Renal cortical epithelial cell (primary cell): Measurements from ENCODE around the gene HNF1A. TPM values are rescaled to one million over a fixed set of nuclear protein-coding genes. Genes with fewer than 3 reads are reported as not detected.
"Not testable (repeated sequence)": the region's sequence is repeated elsewhere in the genome, so short reads cannot be mapped to it uniquely, and the experiment has no call there.

Source experiments
- DNase-seq: peaks from one replicate; pipeline ENCODE4 v3.0.0-alpha.2; 2011; ENCODE audit warnings: low read depth
- total RNA-seq: library from RNA; depleted of rRNA; stranded (reverse); fragments of >200 nt; gene quantifications from 2 replicates; pipeline ENCODE4 v1.2.3, GENCODE V29; 2014

The HNF1A gene, protein sequence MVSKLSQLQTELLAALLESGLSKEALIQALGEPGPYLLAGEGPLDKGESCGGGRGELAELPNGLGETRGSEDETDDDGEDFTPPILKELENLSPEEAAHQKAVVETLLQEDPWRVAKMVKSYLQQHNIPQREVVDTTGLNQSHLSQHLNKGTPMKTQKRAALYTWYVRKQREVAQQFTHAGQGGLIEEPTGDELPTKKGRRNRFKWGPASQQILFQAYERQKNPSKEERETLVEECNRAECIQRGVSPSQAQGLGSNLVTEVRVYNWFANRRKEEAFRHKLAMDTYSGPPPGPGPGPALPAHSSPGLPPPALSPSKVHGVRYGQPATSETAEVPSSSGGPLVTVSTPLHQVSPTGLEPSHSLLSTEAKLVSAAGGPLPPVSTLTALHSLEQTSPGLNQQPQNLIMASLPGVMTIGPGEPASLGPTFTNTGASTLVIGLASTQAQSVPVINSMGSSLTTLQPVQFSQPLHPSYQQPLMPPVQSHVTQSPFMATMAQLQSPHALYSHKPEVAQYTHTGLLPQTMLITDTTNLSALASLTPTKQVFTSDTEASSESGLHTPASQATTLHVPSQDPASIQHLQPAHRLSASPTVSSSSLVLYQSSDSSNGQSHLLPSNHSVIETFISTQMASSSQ
- 1.7 and 1.9 TPM in 2 replicates for total RNA-seq

DNA sequence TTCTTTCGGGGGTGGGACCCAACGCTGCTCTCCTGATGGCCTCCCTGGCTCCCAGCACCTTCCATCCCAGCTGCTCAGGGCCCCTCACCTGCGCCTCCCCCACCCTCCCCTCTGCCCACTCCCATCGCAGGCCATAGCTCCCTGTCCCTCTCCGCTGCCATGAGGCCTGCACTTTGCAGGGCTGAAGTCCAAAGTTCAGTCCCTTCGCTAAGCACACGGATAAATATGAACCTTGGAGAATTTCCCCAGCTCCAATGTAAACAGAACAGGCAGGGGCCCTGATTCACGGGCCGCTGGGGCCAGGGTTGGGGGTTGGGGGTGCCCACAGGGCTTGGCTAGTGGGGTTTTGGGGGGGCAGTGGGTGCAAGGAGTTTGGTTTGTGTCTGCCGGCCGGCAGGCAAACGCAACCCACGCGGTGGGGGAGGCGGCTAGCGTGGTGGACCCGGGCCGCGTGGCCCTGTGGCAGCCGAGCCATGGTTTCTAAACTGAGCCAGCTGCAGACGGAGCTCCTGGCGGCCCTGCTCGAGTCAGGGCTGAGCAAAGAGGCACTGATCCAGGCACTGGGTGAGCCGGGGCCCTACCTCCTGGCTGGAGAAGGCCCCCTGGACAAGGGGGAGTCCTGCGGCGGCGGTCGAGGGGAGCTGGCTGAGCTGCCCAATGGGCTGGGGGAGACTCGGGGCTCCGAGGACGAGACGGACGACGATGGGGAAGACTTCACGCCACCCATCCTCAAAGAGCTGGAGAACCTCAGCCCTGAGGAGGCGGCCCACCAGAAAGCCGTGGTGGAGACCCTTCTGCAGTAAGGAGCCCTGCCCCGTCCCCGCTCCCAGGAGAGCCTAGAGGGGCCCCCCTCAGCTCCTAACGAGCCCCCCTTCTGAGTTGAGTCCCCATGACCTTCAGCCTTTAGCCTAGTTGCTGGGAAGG lies at the start of gene HNF1A:
HNF1A (plus strand) TSS at position 248 of the 924 bp plus-strand sequence; CDS start at position 474, 226 bp downstream.
- peak; percentile 55 for DNase-seq

DNA sequence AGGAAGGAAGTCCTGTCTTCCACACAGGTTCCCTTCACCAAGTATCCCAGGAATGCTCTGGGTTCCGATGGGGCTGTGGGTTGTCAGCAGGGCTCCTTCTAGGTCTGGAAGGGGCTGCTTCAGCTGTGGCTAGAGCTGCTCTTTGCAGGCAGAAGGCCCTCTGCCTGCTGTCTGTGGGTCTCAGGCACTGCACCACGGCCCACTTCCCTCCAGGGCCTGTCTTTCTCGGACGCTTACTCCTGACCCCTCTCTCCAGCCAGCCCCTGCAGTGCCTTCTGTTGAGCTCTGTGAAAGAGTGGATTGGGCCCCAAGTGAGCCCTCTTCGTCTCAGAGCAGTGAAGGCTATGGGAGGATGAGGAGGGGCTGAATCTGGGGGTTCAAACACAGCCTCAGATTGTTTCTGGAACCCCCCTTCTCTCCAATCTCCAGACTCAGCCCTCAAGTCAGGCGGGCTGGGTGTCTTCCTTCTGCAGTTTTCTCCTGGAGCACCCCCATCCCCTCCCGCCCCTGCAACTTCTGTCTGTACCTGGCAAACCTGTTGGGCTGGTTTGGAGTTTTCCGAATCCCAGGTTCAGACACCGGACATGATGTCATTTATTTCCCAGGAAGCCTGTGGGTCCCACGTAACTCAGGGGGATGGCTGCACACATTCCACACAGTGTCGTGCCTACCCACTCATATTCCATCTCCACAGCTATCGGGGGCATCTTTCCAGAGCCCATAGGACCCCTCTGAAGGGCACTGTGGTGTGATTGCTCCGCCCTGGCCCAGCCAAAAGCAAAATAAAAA lies 49.3 kb upstream of the HNF1A start:
- no peak for DNase-seq

DNA sequence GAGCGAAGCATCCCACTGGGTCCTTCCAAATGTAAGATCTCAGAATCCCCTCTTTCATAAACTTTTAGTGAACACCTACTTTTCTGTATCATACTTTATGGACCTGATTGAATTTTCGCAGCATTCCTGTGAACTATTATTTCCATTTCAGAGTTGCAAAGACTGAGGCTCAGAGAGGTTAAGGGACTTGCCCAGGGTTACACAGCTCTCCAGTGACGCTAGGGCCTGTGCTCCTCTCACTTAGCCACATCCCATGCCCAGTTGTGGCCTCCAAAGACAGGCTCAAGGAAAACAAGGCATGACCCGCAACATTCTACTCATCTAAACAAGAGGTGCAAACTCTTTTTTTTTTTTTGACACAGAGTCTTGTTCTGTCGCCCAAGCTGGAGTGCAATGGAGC lies 48.3 kb upstream of the HNF1A start:
- no peak for DNase-seq

DNA sequence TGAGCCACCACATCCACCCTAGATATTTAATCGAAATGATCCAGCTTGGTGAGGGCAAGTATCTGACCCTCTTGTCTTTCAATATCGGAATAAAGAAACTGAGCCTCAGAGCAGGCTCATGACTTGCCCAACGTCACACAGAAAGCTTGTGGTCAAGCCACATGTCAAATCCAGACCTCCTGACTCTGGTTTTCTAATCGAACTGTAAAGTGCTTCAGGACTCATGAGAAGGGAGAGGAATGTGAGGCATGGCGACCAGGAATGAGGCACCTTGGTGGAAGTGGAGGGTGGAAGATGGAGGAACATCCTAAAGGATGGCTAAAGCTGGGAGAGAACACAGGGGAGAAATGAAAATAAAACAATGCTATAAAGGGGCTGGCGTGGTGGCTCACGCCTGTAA lies 46.3 kb upstream of the HNF1A start:
- no peak for DNase-seq

DNA sequence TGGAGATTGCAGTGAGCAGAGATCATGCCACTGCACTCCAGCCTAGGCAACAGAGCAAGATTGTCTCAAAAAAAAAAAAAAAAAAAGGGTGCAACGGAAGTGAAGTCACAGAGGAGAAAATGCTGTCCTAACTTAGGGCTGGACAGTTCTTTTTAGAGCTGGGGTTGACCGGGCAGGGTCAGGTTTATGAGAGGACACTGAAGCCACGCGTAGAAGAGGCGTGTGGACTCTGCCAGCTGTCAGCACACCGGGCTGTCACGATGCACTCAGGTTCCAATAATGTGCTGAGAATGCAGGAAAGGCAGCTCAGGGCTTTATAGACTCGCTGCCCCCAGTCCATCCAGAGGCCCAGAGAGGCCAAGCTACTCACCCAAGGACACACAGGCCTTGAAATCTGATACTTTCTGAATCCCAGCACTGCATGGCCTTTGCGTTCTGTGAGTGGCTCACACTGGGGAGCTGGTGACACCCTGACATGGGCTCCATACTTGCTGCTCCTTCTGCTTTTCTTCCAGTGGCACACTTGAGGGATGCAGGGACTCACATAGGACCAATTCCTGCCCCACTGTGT lies 45.3 kb upstream of the HNF1A start:
- DNase-seq, result no peak

DNA sequence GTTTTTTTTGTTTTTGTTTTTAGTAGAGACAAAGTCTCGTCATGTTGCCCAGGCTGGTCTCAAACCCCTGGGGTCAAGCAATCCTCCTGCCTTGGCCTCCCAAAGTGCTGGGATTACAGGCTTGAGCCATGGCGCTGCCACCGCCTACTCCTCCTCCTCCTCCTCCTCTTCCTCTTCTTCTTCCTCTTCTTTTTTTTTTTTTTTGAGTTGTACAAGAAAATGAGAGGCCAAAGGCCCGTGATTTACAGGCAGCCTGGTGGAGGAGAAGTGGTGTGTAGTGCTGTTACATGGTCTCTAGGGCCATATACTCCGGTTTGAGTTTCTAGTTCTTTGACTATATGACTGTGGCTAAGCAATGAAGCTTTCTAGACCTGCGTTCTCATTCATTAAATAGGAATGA lies 44.6 kb upstream of the HNF1A start:
- DNase-seq, result no peak

DNA sequence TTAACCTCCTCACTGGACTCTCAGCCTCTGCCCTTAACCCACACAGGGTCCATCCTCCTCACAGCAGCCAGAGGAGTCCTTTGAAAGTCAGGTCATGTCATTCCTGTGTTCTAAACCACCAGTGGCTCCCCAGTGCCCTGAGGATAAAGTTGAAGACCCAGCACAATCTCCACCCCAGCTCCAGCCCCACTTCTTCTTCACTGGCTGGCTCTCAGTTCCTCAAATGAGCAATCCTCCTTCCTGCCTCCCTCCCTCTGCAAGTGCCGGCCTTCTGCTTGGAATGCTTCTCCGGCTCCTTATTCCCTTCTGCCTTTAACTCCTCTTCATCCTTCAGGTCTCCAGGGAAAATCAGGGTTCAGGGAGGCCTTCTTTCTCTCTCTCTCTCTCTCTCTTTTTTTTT lies 42.1 kb upstream of the HNF1A start:
- DNase-seq, result no peak

DNA sequence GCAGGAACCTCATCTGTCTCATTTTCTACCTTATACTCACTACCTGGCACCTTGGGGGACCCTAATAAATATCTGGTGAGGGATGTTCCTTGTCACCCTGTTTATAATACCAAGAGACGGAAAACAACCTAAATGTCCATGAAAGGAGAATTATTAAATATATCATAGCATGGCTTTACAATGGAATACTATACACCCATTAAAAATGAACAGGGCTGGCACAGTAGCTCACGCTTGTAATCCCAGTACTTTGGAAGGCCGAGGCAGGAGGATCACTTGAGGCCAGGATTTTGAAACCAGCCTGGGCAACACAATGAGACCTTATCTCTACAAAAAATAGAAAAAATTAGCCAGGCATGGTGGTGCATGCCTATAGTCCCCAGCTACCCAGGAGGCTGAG lies 39.8 kb upstream of the HNF1A start:
- DNase-seq, result no peak

DNA sequence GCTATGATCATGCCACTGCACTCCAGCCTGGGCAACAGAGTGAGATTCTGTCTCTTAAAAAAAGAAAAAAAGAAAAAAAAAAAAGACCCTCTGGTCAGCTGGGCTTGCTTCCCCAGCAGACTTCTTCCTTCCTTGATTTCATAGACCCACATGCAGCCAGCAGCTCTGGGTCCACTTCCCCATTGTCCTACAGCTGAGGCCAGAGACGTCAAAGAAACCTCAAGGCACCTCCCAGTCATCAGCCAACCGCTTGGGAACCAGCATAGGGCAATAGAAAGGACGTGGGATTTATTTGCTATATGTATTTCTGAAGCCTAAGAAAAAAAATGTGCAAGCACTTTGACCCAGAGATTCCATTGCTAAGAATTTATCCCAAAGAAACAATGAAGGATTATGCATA lies 38.8 kb upstream of the HNF1A start:
- no peak for DNase-seq

DNA sequence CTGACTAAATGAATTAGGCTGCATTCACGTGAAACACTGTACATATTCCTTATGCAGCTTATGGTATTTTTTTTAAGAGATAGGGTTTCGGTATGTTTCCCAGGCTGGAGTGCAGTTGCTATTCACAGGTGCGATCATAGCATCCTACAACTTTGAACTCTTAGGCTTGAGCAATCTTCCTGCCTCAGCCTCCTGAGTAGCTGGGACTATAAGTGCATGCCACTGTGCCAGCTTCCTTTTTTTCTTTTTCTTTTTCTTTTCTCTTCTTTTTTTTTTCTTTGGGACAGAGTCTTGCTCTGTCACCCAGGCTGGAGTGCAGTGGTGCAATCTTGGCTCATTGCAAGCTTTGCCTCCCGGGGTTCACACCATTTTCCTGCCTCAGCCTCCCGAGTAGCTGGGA lies 38.3 kb upstream of the HNF1A start:
- no peak for DNase-seq

DNA sequence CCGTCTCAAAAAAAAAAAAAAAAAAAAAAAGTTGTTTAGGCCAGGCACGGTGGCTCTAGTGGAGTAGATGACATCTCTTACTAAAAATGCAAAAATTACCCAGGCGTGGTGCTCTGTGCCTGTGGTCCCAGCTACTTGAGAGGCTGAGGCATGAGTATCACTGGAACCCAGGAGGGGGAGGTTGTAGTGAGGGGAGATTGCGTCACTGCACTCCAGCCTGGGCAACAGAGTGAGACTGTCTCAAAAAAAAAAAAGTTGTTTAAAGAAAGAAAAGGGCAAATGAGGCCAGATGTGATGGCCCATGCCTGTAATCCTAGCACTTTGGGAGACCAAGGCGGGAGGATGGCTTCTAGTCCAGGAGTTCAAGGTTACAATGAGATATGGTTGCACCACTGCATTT lies 37.5 kb upstream of the HNF1A start:
- DNase-seq, result peak; percentile 92

DNA sequence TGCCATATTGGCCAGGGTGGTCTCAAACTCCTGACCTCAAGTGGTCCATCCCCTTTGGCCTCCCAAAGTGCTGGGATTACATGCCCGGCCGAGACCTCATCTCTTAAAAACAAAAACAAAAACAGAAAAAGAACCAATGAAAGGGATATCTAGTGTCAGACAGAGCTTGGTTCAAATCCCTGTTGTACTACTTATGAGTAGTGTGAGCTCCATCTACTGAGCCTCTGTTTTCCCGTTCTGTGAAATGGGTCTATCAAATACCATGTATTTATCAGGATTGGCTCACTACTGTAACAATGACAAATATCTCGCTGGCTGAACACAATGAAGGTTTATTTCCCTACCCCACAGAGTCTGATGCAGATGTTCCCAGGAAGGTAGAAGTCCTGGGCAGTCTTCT lies 36.9 kb upstream of the HNF1A start:
- DNase-seq, result no peak

DNA sequence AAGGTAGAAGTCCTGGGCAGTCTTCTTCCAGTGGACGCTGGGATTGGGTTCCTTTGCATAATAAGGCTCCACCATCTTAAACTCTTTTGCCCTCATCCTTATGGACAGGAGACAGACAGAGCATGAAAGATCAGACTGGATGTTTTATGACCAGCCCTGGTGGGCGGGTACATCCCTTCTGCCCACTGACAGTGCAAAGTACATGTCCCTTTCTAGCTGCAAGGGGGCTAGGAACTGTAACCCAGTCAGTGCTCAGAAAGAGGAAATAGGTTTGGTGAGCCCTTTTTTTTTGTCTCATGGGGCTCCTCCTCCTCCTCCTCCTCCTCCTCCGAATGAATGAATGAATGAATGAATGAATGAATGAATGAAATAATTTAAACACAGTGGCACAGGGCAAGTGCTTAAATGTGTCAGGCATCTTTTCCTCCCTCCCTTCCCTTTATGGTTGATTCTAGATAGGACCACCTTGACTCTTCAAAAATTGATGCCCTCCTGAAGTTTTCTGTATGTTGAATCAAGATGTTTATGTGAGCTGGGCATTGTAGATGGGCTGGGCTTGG lies 36.4 kb upstream of the HNF1A start:
- no peak for DNase-seq

DNA sequence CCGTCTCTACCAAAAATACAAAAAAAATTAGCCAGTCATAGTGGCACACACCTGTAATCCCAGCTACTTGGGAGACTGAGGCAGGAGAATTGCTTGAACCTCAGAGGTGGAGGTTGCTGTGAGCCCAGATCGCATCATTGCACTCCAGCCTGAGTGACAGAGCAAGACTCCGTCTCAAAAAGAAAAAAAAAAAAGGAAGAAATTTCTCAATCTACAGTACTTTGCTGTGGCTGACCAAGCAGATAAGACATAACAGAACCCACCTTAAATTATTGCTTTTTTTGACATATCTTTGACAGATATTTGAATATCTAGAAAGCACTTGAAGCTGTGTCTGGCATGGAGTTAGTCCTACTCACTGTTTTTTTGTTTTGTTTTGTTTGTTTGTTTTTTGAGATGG lies 34.9 kb upstream of the HNF1A start:
- no peak for DNase-seq

DNA sequence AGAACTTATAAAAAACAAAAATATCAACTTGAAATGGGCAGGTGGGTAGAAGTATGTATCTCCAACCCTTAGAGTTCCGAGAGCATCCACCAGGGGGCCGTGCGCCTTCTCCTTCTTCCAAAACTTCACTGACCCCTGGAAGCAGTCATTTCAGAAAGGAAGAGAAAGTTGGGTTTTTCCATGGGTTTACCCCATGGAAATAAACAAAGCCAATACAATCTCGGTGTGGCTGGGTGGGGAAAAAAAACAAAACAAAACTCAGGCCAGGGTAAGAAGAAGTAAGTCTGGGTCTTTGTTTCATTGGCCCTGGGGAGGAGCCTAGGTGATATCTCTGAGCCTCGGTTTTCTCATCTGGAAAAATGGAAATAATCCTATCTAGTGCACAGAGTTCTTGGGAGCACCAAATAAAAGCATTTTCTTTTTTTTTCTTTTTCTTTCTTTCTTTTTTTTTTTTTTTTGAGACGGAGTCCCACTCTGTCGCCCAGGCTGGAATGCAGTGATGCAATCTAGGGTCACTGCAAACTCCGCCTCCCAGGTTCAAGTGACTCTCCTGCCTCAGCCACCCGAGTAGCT lies 33.6 kb upstream of the HNF1A start:
- peak; percentile 33 for DNase-seq

DNA sequence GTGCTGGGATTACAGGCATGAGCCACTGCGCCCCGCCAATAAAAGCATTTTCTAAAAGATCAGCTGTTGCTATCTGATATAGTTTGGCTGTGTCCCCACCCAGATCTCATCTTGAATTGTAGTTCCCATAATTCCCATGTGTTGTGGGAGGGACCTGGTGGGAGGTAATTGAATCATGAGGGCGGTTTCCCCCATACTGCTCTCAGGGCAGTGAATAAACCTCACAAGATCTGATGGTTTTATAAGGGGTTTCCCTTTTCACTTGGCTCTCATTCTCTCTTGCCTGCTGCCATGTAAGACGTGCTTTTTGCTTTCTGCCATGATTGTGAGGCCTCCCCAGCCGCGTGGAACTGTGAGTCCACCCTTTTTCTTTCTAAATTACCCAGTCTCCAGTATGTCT lies 32.8 kb upstream of the HNF1A start:
- not testable (repeated sequence) for DNase-seq

DNA sequence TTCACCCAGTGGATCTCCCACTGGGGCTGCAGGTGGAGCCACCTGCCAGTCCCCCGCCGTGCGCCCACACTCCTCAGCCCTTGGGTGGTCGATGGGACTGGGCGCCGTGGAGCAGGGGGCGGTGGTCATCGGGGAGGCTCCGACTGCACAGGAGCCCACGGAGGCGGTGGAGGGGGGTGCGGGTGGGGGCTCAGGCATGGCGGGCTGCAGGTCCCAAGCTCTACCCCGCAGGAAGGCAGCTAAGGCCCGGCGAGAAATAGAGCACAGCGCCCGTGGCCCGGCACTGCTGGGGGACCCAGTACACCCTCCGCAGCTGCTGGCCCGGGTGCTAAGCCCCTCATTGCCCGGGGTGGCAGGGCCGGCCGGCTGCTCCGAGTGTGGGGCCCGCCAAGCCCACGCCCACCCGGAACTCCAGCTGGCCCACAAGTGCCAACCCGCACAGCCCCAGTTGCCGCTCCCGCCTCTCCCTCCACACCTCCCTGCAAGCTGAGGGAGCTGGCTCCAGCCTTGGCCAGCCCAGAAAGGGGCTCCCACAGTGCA lies 28.0 kb upstream of the HNF1A start:
- DNase-seq, result not testable (repeated sequence)

DNA sequence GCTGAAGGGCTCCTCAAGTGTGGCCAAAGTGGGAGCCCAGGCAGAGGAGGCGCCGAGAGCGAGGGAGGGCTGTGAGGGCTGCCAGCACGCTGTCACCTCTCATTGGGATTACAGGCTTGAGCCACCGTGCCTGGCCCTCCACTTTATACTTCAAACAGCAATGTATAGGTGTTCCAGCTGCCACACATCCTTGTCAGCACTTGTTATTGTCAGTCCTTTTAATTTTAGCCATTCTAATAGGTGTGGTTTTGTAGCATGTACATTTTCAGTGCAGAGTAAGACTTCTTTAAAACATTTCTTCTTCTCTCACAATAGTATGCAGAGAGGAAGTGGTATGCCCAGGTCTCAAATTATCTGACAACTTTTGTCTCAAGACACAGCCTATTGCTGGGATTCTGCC lies 27.5 kb upstream of the HNF1A start:
- no peak for DNase-seq

DNA sequence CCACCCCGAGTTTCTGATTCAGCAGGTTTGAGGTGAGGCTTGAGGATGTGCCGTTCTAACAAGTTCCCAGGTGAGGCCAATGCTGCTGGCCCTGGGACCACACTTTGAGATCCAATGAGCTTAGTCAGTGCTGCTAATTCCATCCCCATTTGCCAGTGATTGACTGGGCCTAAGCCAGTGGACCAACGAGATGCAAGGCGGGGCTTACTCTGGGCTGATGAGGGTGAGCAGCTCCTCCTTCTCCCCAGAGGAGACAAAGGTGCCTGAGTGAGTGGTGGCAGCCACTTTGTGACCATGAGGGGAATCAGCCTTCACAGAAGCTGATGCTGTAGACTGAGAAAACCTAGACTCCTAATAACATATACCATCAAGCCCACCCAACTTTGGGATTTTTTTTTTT lies 23.1 kb upstream of the HNF1A start:
- no peak for DNase-seq

DNA sequence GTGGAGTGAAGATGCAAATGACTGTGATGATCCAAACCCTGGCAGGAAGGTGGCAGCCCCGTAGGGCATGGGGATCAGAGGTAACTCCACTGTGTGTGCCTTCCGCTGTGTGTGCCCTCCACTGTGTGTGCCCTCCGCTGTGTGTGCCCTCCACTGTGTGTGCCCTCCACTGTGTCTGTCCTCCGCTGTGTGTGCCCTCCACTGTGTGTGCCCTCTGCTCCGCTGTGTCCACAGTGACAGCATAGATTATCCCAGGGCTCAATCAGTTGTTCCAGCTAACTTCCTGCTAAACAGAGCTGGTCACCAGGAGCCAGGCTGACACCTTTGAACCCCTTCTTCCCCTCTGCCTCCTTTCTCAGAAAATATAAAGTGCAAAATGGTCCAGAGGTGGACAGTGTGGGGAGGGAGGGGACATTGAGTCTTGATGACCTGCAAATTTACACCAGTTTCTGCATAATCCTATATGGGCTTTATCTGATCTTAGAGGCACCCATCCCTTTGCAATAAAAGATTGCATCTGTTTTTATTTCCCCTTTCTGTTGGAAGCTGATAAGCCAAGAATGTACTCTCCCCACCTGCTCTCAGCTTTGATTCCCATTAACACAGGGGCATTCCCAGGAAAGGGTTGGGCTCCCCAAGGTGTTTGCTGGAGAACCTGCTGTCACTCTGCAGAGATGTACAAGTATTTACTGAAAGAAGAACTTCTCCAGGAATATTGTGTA lies 21.6 kb upstream of the HNF1A start:
- no peak for DNase-seq
